Measurements from ENCODE around the gene TOB1. TPM values are rescaled to one million over a fixed set of nuclear protein-coding genes. Genes with fewer than 3 reads are reported as not detected.
"Not testable (repeated sequence)": the region's sequence is repeated elsewhere in the genome, so short reads cannot be mapped to it uniquely, and the experiment has no call there.

TOB1 gene
- total RNA-seq, 1 donor from 2014 or later: 18.8 TPM

- H3K9me3 Mint-ChIP-seq: no peaks in the 10 kb centered on the region
- no peak overlapping the region for H3K4me3 Mint-ChIP-seq
- intact Hi-C loops (cut with micrococcal nuclease): loop anchor here (5.0 kb wide), 1 partner anchor 33 kb away; the partner anchor contains the start of gene TOB1
- H3K27me3 Mint-ChIP-seq: no peaks in the 10 kb centered on the region
- no peaks in the 10 kb centered on the region for H3K36me3 Mint-ChIP-seq (ENCODE audit: low read depth)
- DNase-seq: no peak
- ChIA-PET POLR2A (interaction anchor here (2.9 kb wide), 1 partner anchor 34 kb away, joined by 8 read pairs; the partner anchor contains the start of gene TOB1), CTCF (no interaction called here)
- H3K4me1 Mint-ChIP-seq: peaks cover 10% of the 10 kb centered on the region
- TF ChIP-seq CTCF (IDR thresholded peaks at IDR 0.05): no peak
- no peak overlapping the region for H3K27ac Mint-ChIP-seq
- ATAC-seq (ENCODE audit: low read depth): no peak
These were observed 34.3 kb upstream of the TOB1 start for GRCh38 chr17:50900383-50900892.

GRCh38 chr17:50899559-50900319, 33.6 kb upstream of the TOB1 start:
- CTCF ChIA-PET: no interaction called here
- Mint-ChIP-seq H3K4me1 (peaks cover 9% of the 10 kb centered on the region), H3K27me3 (no peaks in the 10 kb centered on the region), H3K27ac (no peak overlapping the region), H3K36me3 (ENCODE audit: low read depth) (no peaks in the 10 kb centered on the region), H3K4me3 (no peak overlapping the region), H3K9me3 (no peaks in the 10 kb centered on the region)
- TF ChIP-seq CTCF (IDR thresholded peaks at IDR 0.05): no peak
- intact Hi-C loops (cut with micrococcal nuclease): loop anchor here (5.0 kb wide), 1 partner anchor 32 kb away; the partner anchor contains the start of gene TOB1
- ATAC-seq (ENCODE audit: low read depth): no peak
- POLR2A ChIA-PET: interaction anchor here (2.9 kb wide), 1 partner anchor 34 kb away, joined by 8 read pairs; the partner anchor contains the start of gene TOB1
- no peak for DNase-seq

- Mint-ChIP-seq H3K4me1 (peaks cover 7% of the 10 kb centered on the region), H3K4me3 (no peak overlapping the region), H3K27ac (no peak overlapping the region), H3K27me3 (no peaks in the 10 kb centered on the region), H3K9me3 (no peaks in the 10 kb centered on the region), H3K36me3 (ENCODE audit: low read depth) (no peaks in the 10 kb centered on the region)
- intact Hi-C loops (cut with micrococcal nuclease): no loop called here
- ATAC-seq (ENCODE audit: low read depth): no peak
- DNase-seq: no peak
- TF ChIP-seq CTCF (IDR thresholded peaks at IDR 0.05): no peak
- CTCF ChIA-PET: no interaction called here
- POLR2A ChIA-PET: interaction anchor here (2.9 kb wide), 1 partner anchor 33 kb away, joined by 8 read pairs; the partner anchor contains the start of gene TOB1
These were observed 32.9 kb upstream of the TOB1 start for GRCh38 chr17:50899005-50899460.

- DNase-seq: no peak
- no peak for TF ChIP-seq CTCF (IDR thresholded peaks at IDR 0.05)
These were observed 32.3 kb upstream of the TOB1 start for GRCh38 chr17:50898369-50899004.

GRCh38 chr17:50894513-50894912, 28.4 kb upstream of the TOB1 start:
- H3K27ac Mint-ChIP-seq; H3K4me3 Mint-ChIP-seq; H3K9me3 Mint-ChIP-seq; POLR2A ChIA-PET; CTCF ChIA-PET; ATAC-seq (ENCODE audit: low read depth); DNase-seq; H3K4me1 Mint-ChIP-seq; intact Hi-C loops (cut with micrococcal nuclease); H3K36me3 Mint-ChIP-seq (ENCODE audit: low read depth); H3K27me3 Mint-ChIP-seq: not testable (repeated sequence)

More at GRCh38 chr17:50898369-50899004, 32.3 kb upstream of the TOB1 start:
- Mint-ChIP-seq H3K36me3 (ENCODE audit: low read depth) (no peaks in the 10 kb centered on the region), H3K9me3 (no peaks in the 10 kb centered on the region), H3K4me1 (peaks cover 3% of the 10 kb centered on the region), H3K27me3 (no peaks in the 10 kb centered on the region), H3K27ac (no peak overlapping the region), H3K4me3 (no peak overlapping the region)
- intact Hi-C loops (cut with micrococcal nuclease): no loop called here
- CTCF ChIA-PET: no interaction called here
- no peak for ATAC-seq (ENCODE audit: low read depth)
- POLR2A ChIA-PET: interaction anchor here (2.9 kb wide), 1 partner anchor 32 kb away, joined by 8 read pairs; the partner anchor contains the start of gene TOB1
